Fibroblast of villous mesenchyme (primary cell): Measurements from ENCODE around the gene GCHFR. TPM values are rescaled to one million over a fixed set of nuclear protein-coding genes. Genes with fewer than 3 reads are reported as not detected.

Source experiments
- DNase-seq: peaks from one replicate; pipeline ENCODE4 v3.0.0-alpha.2; 2010; ENCODE audit warnings: low read depth
- H3K4me3 ChIP-seq: 2 replicates; pipeline ENCODE4 v1.5.1; 2011; ENCODE audit warnings: low read depth, mild to moderate bottlenecking, low read length
- small RNA-seq: library from RNA; depleted of rRNA; stranded (forward); fragments of <200 nt; gene quantifications from one replicate; pipeline ENCODE3, GENCODE V24; 2012
- total RNA-seq: library from RNA; depleted of rRNA; stranded (reverse); fragments of >200 nt; gene quantifications from 2 replicates; pipeline ENCODE4 v1.2.3, GENCODE V29; 2012
- TF ChIP-seq, protein P1 (sequence below): IDR thresholded peaks from 2 replicates; pipeline ENCODE4 v1.5.1; 2012; ENCODE audit warnings: low read depth, mild to moderate bottlenecking, low read length; ENCODE audit not compliant: insufficient read depth

The GCHFR gene
- total RNA-seq, 1 donor = 2.6 TPM

- TF ChIP-seq, protein P1, sequence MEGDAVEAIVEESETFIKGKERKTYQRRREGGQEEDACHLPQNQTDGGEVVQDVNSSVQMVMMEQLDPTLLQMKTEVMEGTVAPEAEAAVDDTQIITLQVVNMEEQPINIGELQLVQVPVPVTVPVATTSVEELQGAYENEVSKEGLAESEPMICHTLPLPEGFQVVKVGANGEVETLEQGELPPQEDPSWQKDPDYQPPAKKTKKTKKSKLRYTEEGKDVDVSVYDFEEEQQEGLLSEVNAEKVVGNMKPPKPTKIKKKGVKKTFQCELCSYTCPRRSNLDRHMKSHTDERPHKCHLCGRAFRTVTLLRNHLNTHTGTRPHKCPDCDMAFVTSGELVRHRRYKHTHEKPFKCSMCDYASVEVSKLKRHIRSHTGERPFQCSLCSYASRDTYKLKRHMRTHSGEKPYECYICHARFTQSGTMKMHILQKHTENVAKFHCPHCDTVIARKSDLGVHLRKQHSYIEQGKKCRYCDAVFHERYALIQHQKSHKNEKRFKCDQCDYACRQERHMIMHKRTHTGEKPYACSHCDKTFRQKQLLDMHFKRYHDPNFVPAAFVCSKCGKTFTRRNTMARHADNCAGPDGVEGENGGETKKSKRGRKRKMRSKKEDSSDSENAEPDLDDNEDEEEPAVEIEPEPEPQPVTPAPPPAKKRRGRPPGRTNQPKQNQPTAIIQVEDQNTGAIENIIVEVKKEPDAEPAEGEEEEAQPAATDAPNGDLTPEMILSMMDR = no peak
- DNase-seq = peak; percentile 97
- peak within 1 kb of the TSS; percentile 99 for H3K4me3 ChIP-seq
Measured at GRCh38 chr15:40807028-40807887, 43.4 kb downstream of the GCHFR start, which contains the start of the genes DNAJC17 and ZFYVE19. TSS of gene DNAJC17 (minus strand) at chr15:40807473. CDS start at chr15:40807446, 27 bp downstream. TSS of gene ZFYVE19 (plus strand) at chr15:40807089. CDS start at chr15:40807590, 501 bp downstream.

DNA sequence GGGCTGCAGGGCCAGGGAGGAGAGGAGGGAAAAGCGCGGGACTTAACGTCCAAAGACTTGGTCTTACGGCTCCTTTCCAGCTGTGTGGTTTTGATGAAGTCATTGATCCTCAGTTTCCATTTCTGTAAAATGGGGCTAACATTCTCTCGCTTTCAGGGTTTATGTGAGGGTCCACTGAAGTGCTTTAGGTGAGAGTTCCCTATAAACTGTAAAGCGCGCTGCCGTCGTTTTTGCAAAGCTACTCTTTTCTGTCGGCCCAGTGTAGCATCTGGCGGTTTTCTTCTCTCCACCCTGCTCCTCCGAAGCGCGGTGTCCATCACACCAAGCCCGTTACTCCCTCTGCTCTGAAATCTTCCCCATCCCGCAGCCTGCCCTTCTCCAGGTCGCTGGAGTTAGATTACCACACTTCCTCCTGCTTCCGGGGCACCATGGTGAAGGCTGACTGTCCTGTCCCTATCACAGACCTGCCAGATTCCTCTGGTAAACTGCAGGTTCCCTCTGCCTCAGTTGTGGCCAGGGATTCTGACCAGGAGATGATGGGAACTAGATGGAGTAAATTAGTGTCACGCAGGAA lies 44.1 kb downstream of the GCHFR start:
- DNase-seq = no peak
- TF ChIP-seq, protein P1 = no peak
- H3K4me3 ChIP-seq = peak overlapping the region; percentile 99

GRCh38 chr15:40808861-40809450 lies 45.1 kb downstream of the GCHFR start:
- DNase-seq = no peak
- H3K4me3 ChIP-seq = no peak overlapping the region
- TF ChIP-seq, protein P1 = no peak

GRCh38 chr15:40812721-40813425 lies 49.0 kb downstream of the GCHFR start:
- DNase-seq = no peak
- TF ChIP-seq, protein P1 = no peak
- no peak overlapping the region for H3K4me3 ChIP-seq

DNA sequence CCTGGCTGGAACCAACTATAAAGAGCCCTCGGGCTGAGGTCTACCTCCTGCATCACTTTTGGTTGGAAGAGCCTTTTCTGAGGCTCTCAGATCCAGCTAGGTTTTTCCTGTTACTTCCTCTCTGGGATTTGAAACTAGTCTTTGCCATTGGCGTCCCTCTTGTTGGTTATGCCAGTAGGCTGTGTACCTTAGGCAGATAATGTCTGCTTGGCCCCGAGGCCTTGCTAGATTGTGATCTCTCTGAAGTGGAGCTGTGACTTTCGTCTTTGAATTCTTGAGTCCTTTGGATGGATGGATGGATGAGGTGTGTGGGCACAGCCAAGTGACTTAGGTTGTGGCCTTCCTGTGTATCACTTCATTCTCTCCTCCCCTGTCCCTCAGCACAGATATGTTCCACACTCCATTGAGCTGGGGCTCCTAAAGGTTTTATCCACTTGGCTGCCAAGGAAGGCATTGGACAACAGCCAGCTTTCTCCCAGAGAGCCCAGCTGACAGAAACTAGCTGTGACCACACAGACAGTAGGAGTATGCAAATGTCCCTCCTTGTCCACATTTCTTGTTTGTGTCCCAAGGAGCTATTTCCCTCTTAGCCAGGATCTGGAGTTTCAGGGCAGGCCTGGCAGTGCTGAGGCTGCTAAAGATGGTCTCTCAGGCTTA lies 51.3 kb downstream of the GCHFR start:
- DNase-seq = no peak
- TF ChIP-seq, protein P1 = no peak

More for the DNA sequence above, 51.3 kb downstream of the GCHFR start:
- H3K4me3 ChIP-seq = no peak overlapping the region

Small RNA genes lying within 50 kb of the gene (small RNA-seq; reads per million reads assigned to genes)
- gene SUMO2P15 = not detected

Other genes starting within 250 kb of the GCHFR start
- gene CCDC32, start 199.0 kb upstream of the GCHFR start, total RNA-seq = 11.9 and 20.7 TPM in 2 replicates
- gene RPUSD2, start 194.8 kb upstream of the GCHFR start, total RNA-seq = 11.2 and 11.9 TPM in 2 replicates
- gene KNL1, start 169.8 kb upstream of the GCHFR start, total RNA-seq = 12.9 and 22.9 TPM in 2 replicates
- gene RAD51, start 68.9 kb upstream of the GCHFR start, total RNA-seq = 3.5 and 4.2 TPM in 2 replicates
- gene RMDN3, start 8.8 kb upstream of the GCHFR start, total RNA-seq = 17.3 and 17.4 TPM in 2 replicates
- under 0.01 TPM in 1 of 2 replicates, not detected in the other for gene C15orf62, start 5.9 kb downstream of the GCHFR start, total RNA-seq
- 17.3 and 21.6 TPM in 2 replicates for gene ZFYVE19, start 43.0 kb downstream of the GCHFR start, total RNA-seq
- gene DNAJC17, start 43.4 kb downstream of the GCHFR start, total RNA-seq = 24.5 and 30.7 TPM in 2 replicates
- not detected in 2 replicates for gene PPP1R14D, start 64.6 kb downstream of the GCHFR start, total RNA-seq
- gene SPINT1, start 80.0 kb downstream of the GCHFR start, total RNA-seq = 0.32 and 0.43 TPM in 2 replicates
- under 0.01 TPM in 1 of 2 replicates, not detected in the other for gene RHOV, start 110.2 kb downstream of the GCHFR start, total RNA-seq
- 48.8 and 62.2 TPM in 2 replicates for gene VPS18, start 130.4 kb downstream of the GCHFR start, total RNA-seq
- gene DLL4, start 165.3 kb downstream of the GCHFR start, total RNA-seq = 5.5 and 6.0 TPM in 2 replicates
- 13.4 and 62.2 TPM in 2 replicates for gene CHAC1, start 189.4 kb downstream of the GCHFR start, total RNA-seq